ENCODE measurements around the gene FRAT1. TPM values are rescaled to one million over a fixed set of nuclear protein-coding genes. Genes with fewer than 3 reads are reported as not detected.
A peak's percentile ranks its signal among the peaks of the same experiment; 100 is the strongest.

FRAT1 gene
- total RNA-seq, result 1 to 10 TPM; 3.0 to 6.5 TPM

- peak; percentile 91 to 93 (median 93) for DNase-seq
- Histone ChIP-seq H3K36me3 (replicated peaks in 1 of 2; ENCODE audit: insufficient read depth in 1 of 2, low read depth in 2 of 2) (no peaks in the 10 kb centered on the region), H3K27me3 (no peaks in the 10 kb centered on the region), H3K4me1 (peaks cover 29% of the 10 kb centered on the region), H3K9me3 (no peaks in the 10 kb centered on the region), H3K4me3 (peak within 1 kb of the TSS; percentile 11 to 82), H3K27ac (peak within 1 kb of the TSS; percentile 97 to 99 (median 98))
- peak; percentile 92 for ATAC-seq
- intact Hi-C loops (cut with DNase I), result no loop called here
- WGBS, 2 donors, result 0 to 1% methylated on average over 21 to 75 of the region's 79 CpGs
- peak in 2 of 7 experiments; percentile 0 to 20 for TF ChIP-seq CTCF (IDR thresholded peaks at IDR 0.05)
- TF ChIP-seq POLR2A (IDR thresholded peaks at IDR 0.05), result peak; percentile 88 to 95 (median 89)
Measured at GRCh38 chr10:97318772-97319651, at the start of gene FRAT1. TSS of gene FRAT1 (plus strand) at chr10:97319271. CDS start at chr10:97319454, 183 bp downstream.

DNA sequence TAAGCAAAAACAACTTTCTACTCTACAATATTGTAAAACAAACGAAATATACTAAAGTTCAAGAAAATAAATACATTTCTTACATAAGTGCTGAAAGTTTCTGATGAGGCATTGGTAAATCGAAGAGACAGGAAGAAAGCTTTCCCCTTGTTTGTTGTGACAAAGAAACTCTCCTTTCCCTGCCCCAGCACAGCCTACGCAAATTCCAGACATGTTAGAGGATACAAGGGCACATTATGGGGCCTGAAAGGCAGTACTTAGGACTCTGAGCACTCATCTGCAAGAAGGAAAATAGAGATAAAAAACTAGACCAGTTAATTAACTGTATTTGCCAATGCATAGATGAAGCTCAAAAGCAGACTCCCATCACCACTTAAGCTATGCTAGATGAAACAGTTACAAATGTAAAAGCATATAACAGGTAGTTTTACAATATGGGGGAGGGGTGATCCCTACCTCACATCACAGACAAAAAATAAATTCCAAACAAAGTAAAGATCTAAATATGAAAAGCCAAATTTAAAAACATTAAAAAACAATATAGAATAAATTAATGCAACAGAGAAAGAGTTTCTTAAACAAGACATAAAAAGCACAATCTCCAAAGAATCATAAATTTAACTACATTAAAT, 48.4 kb upstream of the FRAT1 start:
- H3K27ac ChIP-seq, result no peak overlapping the region
- TF ChIP-seq POLR2A (IDR thresholded peaks at IDR 0.05) (no peak), CTCF (IDR thresholded peaks at IDR 0.05) (no peak)
- 78 to 89% methylated on average over 3 of the region's 3 CpGs for WGBS, 2 donors
- H3K4me1 ChIP-seq, result no peaks in the 10 kb centered on the region
- H3K4me3 ChIP-seq, result no peak overlapping the region
- intact Hi-C loops (cut with DNase I), result no loop called here
- DNase-seq (no peak), ATAC-seq (no peak)
- no peaks in the 10 kb centered on the region for H3K9me3 ChIP-seq
- no peaks in the 10 kb centered on the region for H3K27me3 ChIP-seq
- no peaks in the 10 kb centered on the region for H3K36me3 ChIP-seq (replicated peaks in 1 of 2; ENCODE audit: insufficient read depth in 1 of 2, low read depth in 2 of 2)

DNA sequence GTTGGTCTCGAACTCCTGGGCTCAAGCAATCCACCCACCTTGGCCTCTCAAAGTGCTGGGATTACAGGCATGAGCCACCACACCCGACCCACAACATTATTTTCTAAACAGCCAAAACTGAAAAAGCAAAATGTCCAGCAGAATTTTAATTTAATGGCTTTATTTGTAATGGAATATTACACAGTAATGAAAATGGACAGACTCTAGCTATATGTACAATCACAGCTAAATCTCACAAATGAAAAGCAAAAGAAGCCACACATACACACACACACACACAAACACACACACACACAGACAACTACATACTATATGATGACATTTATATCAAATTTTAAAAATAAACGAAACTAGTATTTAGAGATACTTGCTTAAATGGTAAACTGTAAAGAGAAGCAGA, 45.4 kb upstream of the FRAT1 start:
- intact Hi-C loops (cut with DNase I), result no loop called here
- Histone ChIP-seq H3K4me1 (peaks cover under 1% of the 10 kb centered on the region), H3K27ac (no peak overlapping the region), H3K4me3 (no peak overlapping the region), H3K36me3 (replicated peaks in 1 of 2; ENCODE audit: insufficient read depth in 1 of 2, low read depth in 2 of 2) (no peaks in the 10 kb centered on the region), H3K27me3 (no peaks in the 10 kb centered on the region), H3K9me3 (no peaks in the 10 kb centered on the region)
- DNase-seq, result no peak
- 84 to 96% methylated on average over 3 of the region's 3 CpGs for WGBS, 2 donors
- ATAC-seq, result no peak
- TF ChIP-seq POLR2A (IDR thresholded peaks at IDR 0.05) (no peak), CTCF (IDR thresholded peaks at IDR 0.05) (no peak)

- no peaks in the 10 kb centered on the region for H3K36me3 ChIP-seq (replicated peaks in 1 of 2; ENCODE audit: insufficient read depth in 1 of 2, low read depth in 2 of 2)
- H3K27me3 ChIP-seq, result no peaks in the 10 kb centered on the region
- TF ChIP-seq CTCF (IDR thresholded peaks at IDR 0.05) (no peak), POLR2A (IDR thresholded peaks at IDR 0.05) (no peak)
- no peak overlapping the region for H3K27ac ChIP-seq
- H3K9me3 ChIP-seq, result no peaks in the 10 kb centered on the region
- no peak for DNase-seq
- intact Hi-C loops (cut with DNase I), result no loop called here
- WGBS, 2 donors, result 64 to 72% methylated on average over 2 to 3 of the region's 9 CpGs
- no peak overlapping the region for H3K4me3 ChIP-seq
- H3K4me1 ChIP-seq, result peaks cover 3% of the 10 kb centered on the region
- ATAC-seq, result no peak
Measured at GRCh38 chr10:97274828-97275227, 44.2 kb upstream of the FRAT1 start.

All from body of pancreas (tissue), 4 donors.